Natural killer cell (primary cell): ENCODE measurements around the gene C21orf91. TPM values are rescaled to one million over a fixed set of nuclear protein-coding genes. Genes with fewer than 3 reads are reported as not detected.

Experiments used
- total RNA-seq, 4 donors: library from RNA; stranded (reverse); fragments of 120-200 nt in 1 of 4; gene quantifications; one replicate each; pipeline versions ENCODE4 v1.2.3 to v1.2.4, GENCODE V29; 2013 to 2022

Gene C21orf91
- total RNA-seq, 3 donors from 2014 or later (not counting 1 experiment from before 2014, with no cell fraction given), result 40.9 to 59.4 (median 46.4) TPM

Other genes with a start within 250 kb of the C21orf91 start
- gene BTG3, start 206.5 kb downstream of the C21orf91 start, total RNA-seq, result 10 to 100 TPM; 57.5 to 88.8 (median 70.9) TPM